Coronary artery (tissue), 2 donors: ENCODE data around the gene SESN1.

Experiments
- DNase-seq: peaks from one replicate; pipeline ENCODE4 v3.0.0-alpha.2; 2017; ENCODE audit warnings: low spot score
- H3K27ac ChIP-seq, 2 donors: fragments of 200-600 bp; sonication (generic); one replicate each; pipeline ENCODE4 v1.5.1; 2016 to 2019
- H3K4me3 ChIP-seq: fragments of 200-600 bp; sonication (generic); 2 replicates; pipeline ENCODE4 v1.5.1; 2016; ENCODE audit warnings: mild to moderate bottlenecking, moderate library complexity
- CTCF ChIP-seq: fragments of 200-600 bp; sonication (generic); IDR thresholded peaks from one replicate; pipeline ENCODE4 v1.5.1; 2019; ENCODE audit warnings: antibody characterized with exemption

The SESN1 gene

GRCh38 chr6:108941859-108942258 lies 152.8 kb downstream of the SESN1 start:
- no peak for TF ChIP-seq CTCF
- no peak overlapping the region for H3K27ac ChIP-seq
- DNase-seq = no peak
- H3K4me3 ChIP-seq = no peak overlapping the region

- H3K27ac ChIP-seq = no peak overlapping the region
- no peak for TF ChIP-seq CTCF
- H3K4me3 ChIP-seq = no peak overlapping the region
- no peak for DNase-seq
Observed at GRCh38 chr6:108941281-108941680, 153.4 kb downstream of the SESN1 start.

GRCh38 chr6:108940741-108941140 lies 153.9 kb downstream of the SESN1 start:
- Histone ChIP-seq H3K27ac (no peak overlapping the region), H3K4me3 (no peak overlapping the region)
- no peak for DNase-seq
- TF ChIP-seq CTCF = no peak

DNA sequence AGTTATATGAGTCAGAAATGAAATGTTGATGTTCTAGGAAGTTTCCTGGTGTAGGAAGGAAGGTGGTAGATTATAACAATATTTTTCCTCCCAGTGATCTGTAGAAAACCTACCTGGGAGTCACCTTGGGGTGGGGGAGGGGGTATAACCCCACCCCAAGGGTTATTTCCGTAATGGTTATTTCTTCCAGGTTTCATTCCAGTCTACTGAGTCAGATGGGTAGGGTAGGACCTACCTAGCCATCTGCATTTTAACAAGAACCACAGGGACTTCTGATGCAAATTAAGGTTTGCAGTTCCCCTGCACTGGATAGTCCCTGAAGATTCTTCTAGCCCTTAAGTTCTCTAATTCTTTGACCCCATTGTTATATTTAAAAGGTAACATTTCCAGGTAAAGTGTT lies 157.5 kb downstream of the SESN1 start:
- no peak overlapping the region for H3K27ac ChIP-seq
- H3K4me3 ChIP-seq = no peak overlapping the region
- no peak for DNase-seq
- no peak for TF ChIP-seq CTCF
